Parathyroid adenoma (tissue), 2 donors: ENCODE results near the gene CDC27.
A peak's percentile ranks its signal among the peaks of the same experiment; 100 is the strongest.

Experiments
- H2AFZ ChIP-seq: fragments of 300-600 bp; sonication (generic); one replicate; pipeline ENCODE4 v1.7.0; 2017; ENCODE audit warnings: antibody characterized with exemption, mild to moderate bottlenecking
- H3K27ac ChIP-seq: fragments of 300-600 bp; sonication (generic); one replicate; pipeline ENCODE4 v1.7.0; 2017
- H3K27me3 ChIP-seq: fragments of 300-600 bp; sonication (generic); one replicate; pipeline ENCODE4 v1.7.0; 2017; ENCODE audit warnings: low read length; ENCODE audit not compliant: control insufficient read depth, insufficient read depth
- H3K36me3 ChIP-seq: fragments of 300-600 bp; sonication (generic); one replicate; pipeline ENCODE4 v1.7.0; 2017; ENCODE audit warnings: low read length; ENCODE audit not compliant: control insufficient read depth, insufficient read depth
- H3K4me1 ChIP-seq: fragments of 300-600 bp; sonication (generic); one replicate; pipeline ENCODE4 v1.7.0; 2017; ENCODE audit warnings: control low read depth
- H3K4me2 ChIP-seq: fragments of 300-600 bp; sonication (generic); one replicate; pipeline ENCODE4 v1.7.0; 2017; ENCODE audit warnings: low read length
- H3K4me3 ChIP-seq: fragments of 300-600 bp; sonication (generic); one replicate; pipeline ENCODE4 v1.7.0; 2017; ENCODE audit warnings: low read depth, low read length
- H3K79me2 ChIP-seq: fragments of 300-600 bp; sonication (generic); one replicate; pipeline ENCODE4 v1.7.0; 2017; ENCODE audit warnings: control low read depth
- H3K9ac ChIP-seq: fragments of 300-600 bp; sonication (generic); one replicate; pipeline ENCODE4 v1.7.0; 2017; ENCODE audit warnings: mild to moderate bottlenecking
- H3K9me3 ChIP-seq: fragments of 300-600 bp; sonication (generic); one replicate; pipeline ENCODE4 v1.7.0; 2017; ENCODE audit warnings: low read length; ENCODE audit not compliant: control insufficient read depth
- TF ChIP-seq, protein P1 (sequence below): fragments of 300-600 bp; sonication (generic); IDR thresholded peaks from one replicate; pipeline ENCODE4 v1.7.0; 2017; ENCODE audit warnings: antibody characterized with exemption, mild to moderate bottlenecking
- donor health status: primary hyperparathyroidism.

CDC27 gene

DNA sequence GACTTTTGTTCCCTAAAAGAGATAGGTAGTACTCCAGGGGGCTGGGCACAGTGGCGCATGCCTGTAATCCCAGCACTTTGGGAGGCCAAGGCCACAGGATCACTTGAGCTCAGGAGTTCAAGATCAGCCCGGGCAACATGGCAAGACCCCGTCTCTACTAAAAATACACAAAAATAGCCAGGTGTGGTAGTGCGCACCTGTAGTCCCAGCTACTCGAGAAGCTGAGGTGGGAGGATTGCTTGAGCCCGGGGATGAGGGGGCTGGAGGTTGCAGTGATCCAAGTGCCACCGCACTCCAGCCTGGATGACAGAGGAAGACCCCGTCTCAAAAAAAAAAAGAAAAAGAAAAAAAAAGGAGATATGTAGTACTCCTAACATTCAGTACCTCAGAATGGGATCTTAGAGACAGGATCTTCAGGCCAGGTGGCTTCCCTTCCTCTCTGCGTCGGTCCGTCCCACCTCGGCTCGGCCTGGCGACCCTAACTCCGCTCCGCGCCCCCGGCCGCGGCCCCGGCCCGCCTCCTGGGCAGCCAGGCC is 89.6 kb downstream of the CDC27 start:
- TF ChIP-seq, protein P1, sequence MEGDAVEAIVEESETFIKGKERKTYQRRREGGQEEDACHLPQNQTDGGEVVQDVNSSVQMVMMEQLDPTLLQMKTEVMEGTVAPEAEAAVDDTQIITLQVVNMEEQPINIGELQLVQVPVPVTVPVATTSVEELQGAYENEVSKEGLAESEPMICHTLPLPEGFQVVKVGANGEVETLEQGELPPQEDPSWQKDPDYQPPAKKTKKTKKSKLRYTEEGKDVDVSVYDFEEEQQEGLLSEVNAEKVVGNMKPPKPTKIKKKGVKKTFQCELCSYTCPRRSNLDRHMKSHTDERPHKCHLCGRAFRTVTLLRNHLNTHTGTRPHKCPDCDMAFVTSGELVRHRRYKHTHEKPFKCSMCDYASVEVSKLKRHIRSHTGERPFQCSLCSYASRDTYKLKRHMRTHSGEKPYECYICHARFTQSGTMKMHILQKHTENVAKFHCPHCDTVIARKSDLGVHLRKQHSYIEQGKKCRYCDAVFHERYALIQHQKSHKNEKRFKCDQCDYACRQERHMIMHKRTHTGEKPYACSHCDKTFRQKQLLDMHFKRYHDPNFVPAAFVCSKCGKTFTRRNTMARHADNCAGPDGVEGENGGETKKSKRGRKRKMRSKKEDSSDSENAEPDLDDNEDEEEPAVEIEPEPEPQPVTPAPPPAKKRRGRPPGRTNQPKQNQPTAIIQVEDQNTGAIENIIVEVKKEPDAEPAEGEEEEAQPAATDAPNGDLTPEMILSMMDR: no peak
- H3K9ac ChIP-seq: no peak overlapping the region
- no peaks in the 10 kb centered on the region for H3K27me3 ChIP-seq

GRCh38 chr17:47096343-47096742 is 92.8 kb downstream of the CDC27 start:
- H3K9me3 ChIP-seq: no peaks in the 10 kb centered on the region

More for the DNA sequence above, 89.6 kb downstream of the CDC27 start:
- H3K9me3 ChIP-seq: no peaks in the 10 kb centered on the region
- peaks cover 2% of the 10 kb centered on the region for H3K79me2 ChIP-seq
- peak overlapping the region; percentile 87 for H3K4me3 ChIP-seq
- peak overlapping the region; percentile 86 for H3K4me2 ChIP-seq
- no peaks in the 10 kb centered on the region for H3K36me3 ChIP-seq
- peaks cover 3% of the 10 kb centered on the region for H3K4me1 ChIP-seq
- H2AFZ ChIP-seq: peak overlapping the region; percentile 97
- H3K27ac ChIP-seq: peak overlapping the region; percentile 1

DNA sequence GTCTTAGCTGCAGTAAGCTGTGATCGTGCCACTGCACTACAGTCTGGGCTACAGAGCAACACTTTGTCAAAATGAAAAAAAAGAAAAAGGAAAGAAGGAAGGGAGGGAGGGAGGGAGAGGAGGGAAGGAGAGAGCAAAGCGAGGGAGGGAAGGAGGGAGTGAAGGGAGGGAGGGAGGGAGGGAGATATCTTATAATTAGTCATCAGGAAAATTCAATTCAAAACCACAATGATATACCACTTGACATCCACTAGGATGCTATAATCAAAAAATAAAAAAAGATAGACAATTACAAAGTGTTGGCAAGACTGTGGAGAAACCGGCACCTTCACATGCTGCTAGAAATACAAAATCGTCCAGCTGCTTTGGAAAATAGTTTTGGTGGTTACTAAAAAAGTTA is 93.8 kb downstream of the CDC27 start:
- TF ChIP-seq, protein P1: no peak
- Histone ChIP-seq H3K9me3 (no peaks in the 10 kb centered on the region), H2AFZ (no peak overlapping the region), H3K79me2 (peaks cover 8% of the 10 kb centered on the region), H3K27me3 (no peaks in the 10 kb centered on the region), H3K4me3 (no peak overlapping the region), H3K36me3 (no peaks in the 10 kb centered on the region), H3K4me2 (no peak overlapping the region), H3K9ac (no peak overlapping the region), H3K4me1 (peaks cover 3% of the 10 kb centered on the region), H3K27ac (no peak overlapping the region)

More at GRCh38 chr17:47096343-47096742, 92.8 kb downstream of the CDC27 start:
- no peak overlapping the region for H3K9ac ChIP-seq
- H3K4me1 ChIP-seq: peaks cover 3% of the 10 kb centered on the region
- no peak overlapping the region for H3K4me2 ChIP-seq
- H3K27ac ChIP-seq: no peak overlapping the region
- no peak overlapping the region for H2AFZ ChIP-seq
- H3K36me3 ChIP-seq: no peaks in the 10 kb centered on the region
- TF ChIP-seq, protein P1: no peak
- peaks cover 8% of the 10 kb centered on the region for H3K79me2 ChIP-seq
- H3K27me3 ChIP-seq: no peaks in the 10 kb centered on the region
- no peak overlapping the region for H3K4me3 ChIP-seq

DNA sequence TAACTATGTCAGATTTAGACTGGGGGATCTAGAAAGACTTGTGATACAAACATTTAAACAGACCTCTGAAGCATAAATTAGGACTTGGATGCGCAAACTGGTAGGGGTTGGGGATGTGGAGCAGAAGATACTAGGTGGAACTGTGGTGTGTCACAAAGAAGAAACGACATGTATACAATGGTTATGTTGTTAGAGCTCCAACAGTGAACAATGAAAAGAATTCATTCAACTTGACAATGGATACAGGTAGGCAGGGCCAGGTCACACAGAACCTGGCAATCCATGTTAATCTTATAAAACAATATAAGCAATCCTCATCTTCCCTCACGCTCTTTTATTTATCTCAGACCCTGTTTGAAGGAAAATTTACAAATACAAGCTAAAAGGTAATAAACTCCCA is 102.0 kb downstream of the CDC27 start:
- Histone ChIP-seq H3K36me3 (no peaks in the 10 kb centered on the region), H3K9ac (no peak overlapping the region), H3K27ac (no peak overlapping the region), H3K27me3 (no peaks in the 10 kb centered on the region), H3K9me3 (no peaks in the 10 kb centered on the region), H2AFZ (no peak overlapping the region), H3K79me2 (peaks cover 8% of the 10 kb centered on the region), H3K4me3 (no peak overlapping the region), H3K4me2 (no peak overlapping the region), H3K4me1 (no peaks in the 10 kb centered on the region)
- TF ChIP-seq, protein P1: no peak

DNA sequence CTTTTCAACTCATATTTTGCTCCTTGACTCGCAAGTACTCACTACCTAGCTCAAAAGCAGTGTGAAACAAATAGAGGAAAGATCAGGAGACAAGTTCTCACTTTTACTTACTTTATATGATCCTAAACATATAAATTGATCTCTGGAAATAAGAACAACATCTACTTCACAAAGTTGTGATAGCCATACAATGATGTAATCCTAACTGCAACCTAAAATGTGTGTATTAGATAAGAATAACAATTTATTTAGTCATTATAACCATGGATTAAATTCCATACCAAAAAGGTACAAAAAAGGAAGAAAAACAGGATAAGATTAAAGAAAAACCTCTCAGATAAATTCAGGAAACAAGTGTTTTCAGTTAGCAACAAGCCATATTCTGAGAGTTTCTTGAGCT is 103.4 kb downstream of the CDC27 start:
- Histone ChIP-seq H3K27ac (no peak overlapping the region), H3K4me2 (no peak overlapping the region), H3K9me3 (no peaks in the 10 kb centered on the region), H3K4me1 (no peaks in the 10 kb centered on the region), H2AFZ (no peak overlapping the region), H3K9ac (no peak overlapping the region), H3K36me3 (no peaks in the 10 kb centered on the region), H3K79me2 (peaks cover 8% of the 10 kb centered on the region), H3K27me3 (no peaks in the 10 kb centered on the region), H3K4me3 (no peak overlapping the region)
- TF ChIP-seq, protein P1: no peak
